Left colon (tissue), 2 donors: ENCODE measurements around the gene DDX4. TPM values are rescaled to one million over a fixed set of nuclear protein-coding genes. Genes with fewer than 3 reads are reported as not detected.
"Not testable (repeated sequence)": the region's sequence is repeated elsewhere in the genome, so short reads cannot be mapped to it uniquely, and the experiment has no call there.

Experiments used
- ATAC-seq: fragments of 200-7000 bp; cut with Tn5 transposase; one replicate; pipeline ENCODE4 v1.9.1; 2020; ENCODE audit warnings: mild to moderate bottlenecking, moderate library complexity
- DNase-seq, 2 donors: peaks; one replicate each; pipeline ENCODE4 v3.0.0-alpha.2; 2020
- intact Hi-C, 2 donors: fragments of 100-400 bp; cut with DNase I in 1 of 2; cut with micrococcal nuclease in 1 of 2; formaldehyde crosslinking; loops; one replicate each; pipeline versions ENCODE4 v1.11.2 to v1.14.0; 2022; cut with DNase I, micrococcal nuclease
- total RNA-seq, 2 donors: library from RNA; stranded (reverse); fragmentation: NEBNext Ultra II Directional; extraction: Animal tissue kit (Norgen Biotek cat#: 25700); gene quantifications; one replicate each; pipeline ENCODE4 v1.2.1, GENCODE V29; 2021
- donor health status: DM: no; HTN: no; CAD: no.
- donor health status: DM: yes; HTN: yes; CAD: no.

The DDX4 gene
- total RNA-seq, 2 donors from 2014 or later: not detected

GRCh38 chr5:55800924-55801323 lies 63.1 kb downstream of the DDX4 start:
- ATAC-seq (no peak), DNase-seq (no peak)
- intact Hi-C loops: no loop called here

- intact Hi-C loops, ATAC-seq, DNase-seq: not testable (repeated sequence)
Observed at GRCh38 chr5:55808814-55809213, 71.0 kb downstream of the DDX4 start.

- intact Hi-C loops, ATAC-seq, DNase-seq: not testable (repeated sequence)
Observed at GRCh38 chr5:55815939-55816338, 78.1 kb downstream of the DDX4 start.

- no peak for ATAC-seq
- DNase-seq: no peak
- intact Hi-C loops: no loop called here
Observed at GRCh38 chr5:55816342-55816741, 78.5 kb downstream of the DDX4 start.

DNA sequence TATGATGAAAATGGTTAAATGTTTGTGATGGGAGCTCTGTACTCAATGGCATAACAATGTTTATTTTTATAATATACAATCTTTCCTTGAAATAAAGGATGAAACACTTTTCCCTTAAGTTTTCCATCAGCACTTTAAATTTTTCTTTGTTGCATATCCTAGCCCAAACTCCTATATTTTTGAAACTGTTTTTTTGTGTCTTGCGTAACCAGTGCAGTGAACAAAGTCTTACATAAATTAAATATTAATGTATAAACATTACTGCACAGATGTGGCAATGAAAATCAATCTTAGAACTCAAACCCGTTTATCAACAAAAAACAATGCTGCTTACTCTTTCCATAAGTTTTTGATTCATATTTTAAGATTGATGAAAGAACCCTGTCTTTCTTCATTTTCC lies 79.2 kb downstream of the DDX4 start:
- ATAC-seq: no peak
- intact Hi-C loops: no loop called here
- DNase-seq: no peak

- intact Hi-C loops: no loop called here
- no peak for DNase-seq
- ATAC-seq: no peak
Observed at GRCh38 chr5:55820488-55820887, 82.6 kb downstream of the DDX4 start.

DNA sequence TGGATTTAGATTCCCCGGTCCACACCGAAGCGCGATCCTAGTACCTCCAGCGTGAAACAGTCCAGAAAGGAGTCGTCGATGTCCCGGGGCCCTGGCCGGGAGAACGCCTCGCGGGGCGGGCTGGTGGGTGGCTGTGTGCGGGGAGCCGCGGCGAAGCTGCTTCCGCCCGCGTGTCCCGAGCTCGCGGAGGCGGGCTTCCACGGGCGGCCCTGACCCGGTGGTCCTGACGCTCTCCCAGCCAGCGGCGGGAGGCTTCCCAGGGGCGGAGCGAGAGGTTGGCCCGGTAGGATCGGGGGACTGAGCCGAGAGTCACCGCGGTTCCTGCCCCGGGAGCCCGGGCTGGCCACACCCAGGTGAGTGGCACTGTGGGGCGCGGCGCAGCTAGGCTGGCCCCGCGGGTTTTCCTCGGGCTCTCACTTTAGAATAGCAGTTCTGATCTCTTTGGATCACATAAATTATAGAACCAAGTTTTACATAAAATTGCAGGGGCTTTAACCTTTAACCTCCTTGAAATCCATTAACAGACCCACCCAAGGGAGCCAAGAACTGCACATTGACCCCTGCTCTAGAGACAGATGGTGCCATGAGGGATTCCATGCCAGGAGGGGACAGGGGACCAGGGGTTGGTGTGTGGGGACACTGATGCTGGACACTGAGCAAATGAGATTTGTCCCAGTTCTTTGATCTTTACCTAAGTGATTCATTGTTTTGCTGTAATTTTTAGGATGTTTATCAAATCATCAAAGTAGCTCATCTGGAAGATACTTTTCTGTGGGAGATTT lies 84.1 kb downstream of the DDX4 start:
- intact Hi-C loops: no loop called here
- ATAC-seq (no peak), DNase-seq (no peak)

GRCh38 chr5:55823151-55823796 lies 85.4 kb downstream of the DDX4 start:
- intact Hi-C loops: no loop called here

DNA sequence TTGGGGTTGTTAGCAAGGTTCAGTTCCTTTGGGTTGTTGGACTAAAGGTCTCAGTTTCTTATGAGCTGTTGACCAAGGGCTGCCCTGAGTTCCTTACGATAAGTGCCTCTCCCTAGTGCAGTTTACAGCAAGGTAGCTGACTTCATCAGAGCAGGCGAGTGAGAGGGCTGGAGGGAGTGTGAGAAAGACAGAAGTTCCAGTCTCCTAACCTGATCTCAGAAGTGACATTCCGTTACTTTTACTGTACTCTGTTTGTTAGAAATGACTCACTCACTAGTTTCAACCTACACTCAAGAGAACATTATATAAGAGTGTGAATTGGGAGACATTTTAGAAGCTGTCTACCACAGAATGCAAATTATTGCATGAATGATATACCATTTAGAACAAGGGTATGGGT lies 92.1 kb downstream of the DDX4 start:
- DNase-seq (no peak), ATAC-seq (no peak)
- intact Hi-C loops: no loop called here

More at GRCh38 chr5:55823151-55823796, 85.4 kb downstream of the DDX4 start:
- ATAC-seq (no peak), DNase-seq (no peak)

DNA sequence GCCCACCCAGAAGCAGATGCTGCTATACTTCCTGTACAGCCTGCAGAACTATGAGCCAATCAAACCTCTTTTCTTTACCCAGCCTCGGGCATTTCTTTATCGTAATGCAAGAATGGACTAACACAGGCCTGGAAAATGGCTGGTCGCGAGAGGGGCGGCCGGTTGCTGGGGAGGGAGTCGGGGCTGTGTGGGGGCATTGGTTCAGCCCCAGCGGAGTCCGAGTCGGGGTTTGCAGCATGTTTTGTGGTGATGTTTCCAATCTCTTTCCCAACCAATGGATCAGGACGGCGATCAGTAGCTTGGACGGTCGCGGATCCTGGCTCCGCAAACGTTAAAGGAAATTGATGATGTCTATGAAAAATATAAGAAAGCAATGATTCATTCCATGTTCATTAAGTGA lies 94.6 kb downstream of the DDX4 start:
- no peak for ATAC-seq
- intact Hi-C loops: no loop called here
- DNase-seq: no peak

DNA sequence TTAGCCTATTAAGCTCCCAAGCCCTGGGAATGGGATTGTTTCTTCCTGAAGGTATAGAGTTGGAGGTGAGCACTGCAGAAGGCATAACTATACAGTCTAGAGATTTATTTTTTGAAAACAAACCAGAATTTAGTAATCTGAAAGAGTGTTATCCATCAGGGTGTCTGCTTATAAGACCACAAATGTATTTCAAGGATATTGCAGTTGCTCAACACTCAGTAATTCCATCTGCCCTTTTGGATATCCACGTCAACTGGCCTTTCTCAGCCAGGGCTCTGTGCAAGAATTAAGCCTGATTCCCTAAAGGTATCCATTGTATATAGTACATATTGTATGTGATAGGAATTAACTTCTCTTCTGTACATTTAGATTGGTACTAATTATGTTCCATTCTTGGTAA lies 98.3 kb downstream of the DDX4 start:
- DNase-seq (no peak), ATAC-seq (no peak)
- intact Hi-C loops: no loop called here

DNA sequence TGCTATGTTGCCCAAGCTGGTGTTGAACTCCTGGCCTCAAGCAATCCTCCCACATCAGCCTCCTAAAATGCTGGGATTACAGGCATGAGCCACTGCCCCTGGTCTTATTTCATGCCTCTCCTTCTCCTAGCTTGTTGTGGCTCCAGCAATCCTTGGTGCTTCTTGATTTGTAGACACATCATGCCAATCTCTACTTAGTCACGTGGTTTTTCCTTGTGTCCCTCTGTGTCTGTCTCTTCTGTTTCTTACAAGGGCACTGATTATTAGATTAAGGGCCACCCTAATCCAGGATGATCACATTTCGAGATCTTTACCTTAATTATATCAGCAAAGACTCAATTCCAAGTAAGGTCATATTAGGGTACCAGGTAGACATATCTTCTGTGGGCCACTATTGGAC lies 104.1 kb downstream of the DDX4 start:
- DNase-seq (no peak), ATAC-seq (no peak)
- intact Hi-C loops: no loop called here

DNA sequence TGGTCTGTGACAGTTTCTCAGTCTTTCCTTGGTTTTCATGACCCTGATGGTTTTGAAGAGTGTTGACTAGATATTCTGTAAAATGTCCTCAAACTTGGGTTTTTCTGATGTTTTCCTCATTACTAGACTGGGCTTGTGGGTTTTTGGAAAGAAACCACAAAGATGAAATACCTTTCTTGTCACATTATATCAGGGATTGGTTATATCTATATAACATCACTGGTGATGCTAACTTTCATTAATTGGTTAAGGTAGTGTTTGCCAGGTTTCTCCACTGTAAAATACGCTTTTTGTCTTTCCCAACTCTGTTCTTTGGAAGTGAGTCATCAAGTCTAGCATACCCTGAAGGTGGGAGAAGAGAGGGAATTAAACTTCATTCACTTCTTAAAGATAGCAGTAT lies 110.0 kb downstream of the DDX4 start:
- ATAC-seq (no peak), DNase-seq (no peak)
- intact Hi-C loops: no loop called here

DNA sequence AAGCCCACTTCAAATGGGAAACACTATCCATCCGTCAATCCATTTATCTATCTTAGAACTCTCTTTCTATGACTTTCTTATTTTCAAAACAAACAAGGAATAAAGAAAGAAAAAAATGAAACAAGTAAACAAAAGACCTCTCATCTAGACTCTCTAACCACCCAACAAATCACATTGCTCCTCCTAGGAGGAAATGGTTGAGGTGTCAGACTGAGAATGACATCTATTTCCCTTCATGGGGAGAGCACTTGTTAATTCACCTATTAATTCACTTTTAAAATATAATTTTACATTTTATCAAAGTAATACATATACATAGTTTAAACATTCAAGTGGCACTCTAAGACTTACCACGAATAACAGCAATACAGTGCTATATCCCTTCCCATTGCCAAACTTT lies 110.9 kb downstream of the DDX4 start:
- intact Hi-C loops: no loop called here
- no peak for DNase-seq
- ATAC-seq: no peak

GRCh38 chr5:55850839-55851674 lies 113.2 kb downstream of the DDX4 start, which contains the start of gene IL31RA:
TSS of gene IL31RA (plus strand) at chr5:55851357. CDS start at chr5:55851571, 214 bp downstream.
- intact Hi-C loops: no loop called here
- ATAC-seq: no peak

GRCh38 chr5:55851675-55851979 lies 113.8 kb downstream of the DDX4 start:
- ATAC-seq: no peak

More at GRCh38 chr5:55850839-55851674, 113.2 kb downstream of the DDX4 start, which contains the start of gene IL31RA:
- no peak for DNase-seq

GRCh38 chr5:55852503-55852902 lies 114.6 kb downstream of the DDX4 start:
- no peak for ATAC-seq
- intact Hi-C loops: no loop called here
- DNase-seq: no peak

More at GRCh38 chr5:55851675-55851979, 113.8 kb downstream of the DDX4 start:
- intact Hi-C loops: no loop called here
- DNase-seq: no peak

GRCh38 chr5:55853041-55853670 lies 115.3 kb downstream of the DDX4 start:
- DNase-seq: no peak
- intact Hi-C loops: no loop called here
- ATAC-seq: no peak

- intact Hi-C loops: no loop called here
- ATAC-seq (no peak), DNase-seq (no peak)
Observed at GRCh38 chr5:55853818-55854217, 116.0 kb downstream of the DDX4 start.
